K562 (cell line): ENCODE results near the gene CHURC1. TPM values are rescaled to one million over a fixed set of nuclear protein-coding genes. Genes with fewer than 3 reads are reported as not detected.
A peak's percentile ranks its signal among the peaks of the same experiment; 100 is the strongest.

Experiments
- ATAC-seq: fragments of 200-7000 bp; cut with Tn5 transposase; 3 replicates; pipeline ENCODE4 v1.9.1; 2020; ENCODE audit warnings: moderate library complexity
- BruUV-seq: library from RNA; stranded (reverse); fragments of 400-500 nt; replicated peaks from 2 replicates; lab custom pipeline; 2021; lab: Mats Ljungman, UMichigan
- CTCF ChIA-PET: fragments of 300-600 bp; formaldehyde crosslinking; extraction: SDS; loops from one replicate; lab custom pipeline; 2021; ENCODE audit warnings: low intra/inter-chr PET ratio; lab: Yijun Ruan, JAX
- POLR2A ChIA-PET: fragments of 300-600, 350-650 bp; sonication (Branson Sonifier 250); formaldehyde crosslinking; extraction: SDS; loops from one replicate; lab custom pipeline; 2021; ENCODE audit warnings: antibody characterized with exemption, inconsistent platforms; lab: Yijun Ruan, JAX
- DNase-seq, 4 experiments: peaks; one replicate each; pipeline versions ENCODE4 v3.0.0 to v3.0.0-alpha.2; 2011 to 2018; ENCODE audit warnings: low spot score in 3 of 4, mixed read lengths in 3 of 4; ENCODE audit errors: extremely low read depth in 1 of 4
- FAIRE-seq: peaks from 2 replicates; lab custom pipeline; 2011; peaks lifted over from hg19 to GRCh38; lab: Jason Lieb, UNC
- H2AFZ ChIP-seq: 2 replicates; pipeline ENCODE4 v1.6.0; 2011; ENCODE audit warnings: low read depth, low read length, control low read depth, inconsistent platforms
- H3K27ac ChIP-seq: fragments of 200-600 bp; 3 replicates; pipeline ENCODE4 v1.8.0; 2011; ENCODE audit warnings: low read depth, mild to moderate bottlenecking, control low read depth, inconsistent platforms, low read length, moderate library complexity, mixed read lengths; ENCODE audit errors: extremely low read depth
- H3K27me3 ChIP-seq, 2 experiments: fragments of 300-600 bp in 1 of 2; 2 replicates in 1 of 2; 3 replicates in 1 of 2; pipeline versions ENCODE4 v1.6.0 to v1.8.0; 2011; ENCODE audit warnings: inconsistent platforms in 2 of 2, low read length in 2 of 2, mild to moderate bottlenecking in 1 of 2, mixed read lengths in 1 of 2, moderate library complexity in 1 of 2; ENCODE audit not compliant: control insufficient read depth in 2 of 2, insufficient read depth in 2 of 2
- H3K36me3 ChIP-seq: fragments of 300-600 bp; 3 replicates; pipeline ENCODE4 v1.8.0; 2011; ENCODE audit warnings: mild to moderate bottlenecking, low read length, inconsistent platforms; ENCODE audit not compliant: control insufficient read depth, insufficient read depth
- H3K4me1 ChIP-seq, 2 experiments: fragments of 200-600 bp in 1 of 2; replicated peaks in 1 of 2; 2 replicates in 1 of 2; 3 replicates in 1 of 2; pipeline versions ENCODE4 v1.5.1 to v1.8.0; 2011; ENCODE audit warnings: inconsistent platforms in 2 of 2, low read length in 2 of 2, mild to moderate bottlenecking in 1 of 2, mixed read lengths in 1 of 2, moderate library complexity in 1 of 2; ENCODE audit not compliant: control insufficient read depth in 2 of 2, insufficient read depth in 2 of 2
- H3K4me2 ChIP-seq: 2 replicates; pipeline ENCODE4 v1.6.1; 2011; ENCODE audit warnings: low read length, control low read depth, inconsistent platforms, mixed read lengths; ENCODE audit not compliant: insufficient read depth
- H3K4me3 ChIP-seq: fragments of 200-600 bp; sonication (generic), shearing (Covaris generic); 2 replicates; pipeline ENCODE4 v1.5.1; 2016; ENCODE audit warnings: control low read depth, inconsistent platforms
- H3K79me2 ChIP-seq: fragments of 200-600 bp; 3 replicates; pipeline ENCODE4 v1.8.0; 2011; ENCODE audit warnings: low read length, inconsistent platforms; ENCODE audit not compliant: control insufficient read depth, insufficient read depth
- H3K9ac ChIP-seq, 2 experiments: 2 replicates each; pipeline versions ENCODE4 v1.6.0 to v1.6.1; 2011; ENCODE audit warnings: low read depth in 2 of 2, low read length in 2 of 2, control low read depth in 1 of 2, inconsistent platforms in 1 of 2, mild to moderate bottlenecking in 1 of 2, mixed read lengths in 1 of 2; ENCODE audit not compliant: insufficient read depth in 1 of 2
- H3K9me1 ChIP-seq: one replicate; pipeline ENCODE4 v1.6.0; 2011; ENCODE audit warnings: inconsistent platforms, mild to moderate bottlenecking, low read length, moderate library complexity; ENCODE audit not compliant: control insufficient read depth, insufficient read depth
- H3K9me3 ChIP-seq: replicated peaks from 2 replicates; pipeline ENCODE4 v1.5.1; 2011; ENCODE audit warnings: low read depth, low read length, inconsistent platforms; ENCODE audit not compliant: control insufficient read depth, insufficient read depth
- H4K20me1 ChIP-seq: replicated peaks from 2 replicates; pipeline ENCODE4 v1.6.1; 2011; ENCODE audit warnings: low read length, inconsistent platforms, mixed read lengths; ENCODE audit not compliant: control insufficient read depth, insufficient read depth
- CXXC5 ChIP-seq: fragments of 250-450 bp; sonication (Bioruptor Pico); IDR thresholded peaks from 2 replicates; pipeline ENCODE4 v1.8.0; 2022; ENCODE audit warnings: inconsistent platforms, mild to moderate bottlenecking, moderate library complexity
- HMG20A ChIP-seq: fragments of 450-650 bp; formaldehyde crosslinking; conservative IDR thresholded peaks from 2 replicates; pipeline ENCODE4 v1.4.0; 2020; ENCODE audit warnings: mild to moderate bottlenecking, mixed read lengths
- LARP7 ChIP-seq: fragments of 450-650 bp; IDR thresholded peaks from 2 replicates; pipeline ENCODE4 v1.6.1; 2016
- NFRKB ChIP-seq: fragments of 450-650 bp; IDR thresholded peaks from 2 replicates; pipeline ENCODE4 v1.6.1; 2016; ENCODE audit warnings: low read depth
- NRF1 ChIP-seq, 2 experiments: fragments of 450-650 bp; IDR thresholded peaks in 1 of 2; conservative IDR thresholded peaks in 1 of 2; 2 replicates each; pipeline ENCODE4 v1.6.1; 2014; ENCODE audit warnings: mild to moderate bottlenecking in 2 of 2
- POU5F1 ChIP-seq: fragments of 150-350 bp; IDR thresholded peaks from 2 replicates; pipeline ENCODE4 v1.6.1; 2014; ENCODE audit warnings: borderline replicate concordance, low read length, low read depth, mild to moderate bottlenecking; ENCODE audit not compliant: partially characterized antibody
- PURB ChIP-seq: sonication (generic); formaldehyde crosslinking; IDR thresholded peaks from 2 replicates; pipeline ENCODE4 v1.9.0; 2021; ENCODE audit warnings: low read depth, mild to moderate bottlenecking, missing genetic modification reagents
- TAF9B ChIP-seq: fragments of 450-650 bp; IDR thresholded peaks from 2 replicates; pipeline ENCODE4 v1.6.1; 2018; ENCODE audit warnings: mild to moderate bottlenecking; ENCODE audit not compliant: partially characterized antibody
- TRIM24 ChIP-seq, 2 experiments: fragments of 450-650 bp; IDR thresholded peaks; 2 replicates each; pipeline ENCODE4 v1.6.1; 2016
- YBX1 ChIP-seq: fragments of 450-650 bp; IDR thresholded peaks from 2 replicates; pipeline ENCODE4 v1.7.1; 2016; ENCODE audit warnings: mild to moderate bottlenecking
- ZBTB43 ChIP-seq: sonication (generic); formaldehyde crosslinking; IDR thresholded peaks from 2 replicates; pipeline ENCODE4 v1.8.0; 2023; ENCODE audit warnings: mild to moderate bottlenecking, missing genetic modification reagents
- ZNF121 ChIP-seq: sonication (generic); formaldehyde crosslinking; conservative IDR thresholded peaks from 2 replicates; pipeline ENCODE4 v1.8.0; 2022; ENCODE audit warnings: missing genetic modification reagents
- WGBS: fragments of 100-300 bp; shearing (Covaris generic); methylation state at CpG from one replicate; pipeline ENCODE4 v1.1.6; 2016; ENCODE audit warnings: low coverage, mixed read lengths; ENCODE audit not compliant: insufficient coverage; ENCODE audit errors: missing lambda C conversion rate; 5-methylcytosine and 5-hydroxymethylcytosine counted together
- in situ Hi-C: fragments of 300-500 bp; cut with MboI; formaldehyde crosslinking; loops from 4 replicates; pipeline ENCODE4 v1.15.0; 2018; ENCODE audit warnings: inconsistent platforms, mixed read lengths
- intact Hi-C: fragments of 100-400 bp; cut with micrococcal nuclease; formaldehyde crosslinking; loops from 2 replicates; pipeline ENCODE4 v1.14.2; 2022
- polyA plus RNA-seq, 8 experiments: library from polyadenylated mRNA; depleted of rRNA in 4 of 8; stranded (reverse) in 5 of 8; unstranded in 3 of 8; fragments of >200 nt; fragmentation: Nextera tagmentation in 2 of 8; fragmentation: Illumina TruSeq in 1 of 8; extraction: Ambion mirVana in 2 of 8; extraction: Trizol in 1 of 8; gene quantifications; 2 replicates each; pipeline versions ENCODE4 v1.2.1 to v1.2.3, GENCODE V29; 2011 to 2014; ENCODE audit warnings: inconsistent platforms in 1 of 8, missing spikeins in 1 of 8
- total RNA-seq, 7 experiments: library from RNA; depleted of rRNA in 6 of 7; stranded (reverse); fragments of >200 nt in 6 of 7; fragmentation: Illumina TruSeq in 2 of 7; extraction: Trizol in 2 of 7; gene quantifications; 2 replicates each; pipeline versions ENCODE4 v1.2.1 to v1.2.3, GENCODE V29; 2011 to 2021; ENCODE audit warnings: low replicate concordance in 1 of 7
- TF ChIP-seq, protein P1 (sequence below), 2 experiments: fragments of 450-650 bp; IDR thresholded peaks; 2 replicates each; pipeline ENCODE4 v1.6.1; 2016
- TF ChIP-seq, protein P2 (sequence below): IDR thresholded peaks from 2 replicates; pipeline ENCODE4 v1.6.1; 2016; ENCODE audit warnings: missing genetic modification characterization, missing compliant biosample characterization

The CHURC1 gene
- total and polyA plus RNA-seq, 9 of the 15 experiments (the other 6 are each of a cell fraction or from before 2014, with no cell fraction given) = 27.3 to 239 (median 45.6) TPM

DNA sequence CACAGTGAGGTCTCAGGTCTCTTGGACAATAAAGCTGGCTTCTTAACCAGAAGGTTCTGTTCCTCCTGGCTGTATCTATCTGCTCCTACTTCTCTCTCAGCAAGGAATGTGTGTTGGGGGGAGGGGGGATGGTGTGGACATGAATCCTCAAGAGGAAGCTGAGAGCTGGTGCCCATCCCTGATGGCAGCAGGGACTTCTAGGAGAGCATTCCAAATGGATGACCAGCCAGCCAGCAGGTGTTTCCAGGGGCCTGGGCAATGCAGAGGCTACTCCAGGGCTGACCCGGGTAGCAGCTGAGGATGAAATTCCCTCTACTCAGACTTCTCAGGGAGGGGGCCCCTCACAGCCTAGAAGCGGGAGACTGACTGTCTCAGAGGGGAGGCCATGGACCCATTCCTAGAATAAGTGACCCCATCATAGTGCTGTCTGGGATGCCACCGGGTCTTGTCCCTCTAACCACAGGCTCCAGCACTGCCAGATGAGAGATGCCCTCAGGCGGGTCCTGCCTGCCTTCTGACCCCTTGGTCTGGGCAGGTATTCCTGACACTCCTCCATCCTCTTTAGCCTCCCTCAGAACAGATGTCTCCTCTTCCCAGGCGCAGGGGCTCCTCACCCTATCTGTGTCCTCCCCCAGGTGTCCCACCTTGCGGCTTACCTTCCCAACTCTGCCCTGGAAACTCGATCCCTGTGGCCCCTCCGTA is 56.7 kb downstream of the CHURC1 start (continued):
- TF ChIP-seq, protein P1, sequence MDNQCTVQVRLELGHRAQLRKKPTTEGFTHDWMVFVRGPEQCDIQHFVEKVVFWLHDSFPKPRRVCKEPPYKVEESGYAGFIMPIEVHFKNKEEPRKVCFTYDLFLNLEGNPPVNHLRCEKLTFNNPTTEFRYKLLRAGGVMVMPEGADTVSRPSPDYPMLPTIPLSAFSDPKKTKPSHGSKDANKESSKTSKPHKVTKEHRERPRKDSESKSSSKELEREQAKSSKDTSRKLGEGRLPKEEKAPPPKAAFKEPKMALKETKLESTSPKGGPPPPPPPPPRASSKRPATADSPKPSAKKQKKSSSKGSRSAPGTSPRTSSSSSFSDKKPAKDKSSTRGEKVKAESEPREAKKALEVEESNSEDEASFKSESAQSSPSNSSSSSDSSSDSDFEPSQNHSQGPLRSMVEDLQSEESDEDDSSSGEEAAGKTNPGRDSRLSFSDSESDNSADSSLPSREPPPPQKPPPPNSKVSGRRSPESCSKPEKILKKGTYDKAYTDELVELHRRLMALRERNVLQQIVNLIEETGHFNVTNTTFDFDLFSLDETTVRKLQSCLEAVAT (IDR thresholded peaks at IDR 0.05) = no peak

GRCh38 chr14:64971491-64971942 is 57.3 kb downstream of the CHURC1 start:
- Histone ChIP-seq H3K36me3 (no peaks in the 10 kb centered on the region), H3K79me2 (no peaks in the 10 kb centered on the region), H3K9me1 (no peaks in the 10 kb centered on the region), H3K9me3 (no peaks in the 10 kb centered on the region), H3K27ac (no peak overlapping the region), H3K27me3 (peaks cover 4 to 25% of the 10 kb centered on the region in 2 experiments; a peak in 3 of 5 replicates), H3K9ac (no peak overlapping the region; a peak in 1 of 4 replicates), H3K4me2 (no peak overlapping the region), H2AFZ (no peak overlapping the region), H3K4me3 (no peak overlapping the region), H3K4me1 (peaks cover 0 to 13% of the 10 kb centered on the region in 2 experiments; a peak in 2 of 5 replicates), H4K20me1 (no peaks in the 10 kb centered on the region; the same call in 1 of the 2 replicates)
- ChIA-PET CTCF (no interaction called here), POLR2A (interaction anchor here (1.1 to 1.2 kb wide), 2 partner anchors 11 to 28 kb away, joined by 3 read pairs; no protein-coding TSS in a partner anchor)
- DNase-seq (peak in 2 of 4 experiments; percentile 29 to 31), ATAC-seq (no peak), FAIRE-seq (no peak)
- in situ Hi-C loops = no loop called here
- no TSS peak for BruUV-seq
- WGBS = 16% methylated on average over 7 of the region's 31 CpGs
- intact Hi-C loops = no loop called here
- TF ChIP-seq ZNF121 (no peak), NFRKB (no peak), NRF1 (conservative IDR thresholded peaks at IDR 0.05 in 1 of 2, IDR thresholded peaks at IDR 0.05 in 1 of 2) (no peak), PURB (no peak), ZBTB43 (CRISPR knock-in tag) (no peak), TAF9B (no peak), TRIM24 (IDR thresholded peaks at IDR 0.05) (no peak), HMG20A (no peak), CXXC5 (CRISPR knock-in tag) (no peak), POU5F1 (no peak), LARP7 (no peak), YBX1 (no peak)
- TF ChIP-seq, protein P2, sequence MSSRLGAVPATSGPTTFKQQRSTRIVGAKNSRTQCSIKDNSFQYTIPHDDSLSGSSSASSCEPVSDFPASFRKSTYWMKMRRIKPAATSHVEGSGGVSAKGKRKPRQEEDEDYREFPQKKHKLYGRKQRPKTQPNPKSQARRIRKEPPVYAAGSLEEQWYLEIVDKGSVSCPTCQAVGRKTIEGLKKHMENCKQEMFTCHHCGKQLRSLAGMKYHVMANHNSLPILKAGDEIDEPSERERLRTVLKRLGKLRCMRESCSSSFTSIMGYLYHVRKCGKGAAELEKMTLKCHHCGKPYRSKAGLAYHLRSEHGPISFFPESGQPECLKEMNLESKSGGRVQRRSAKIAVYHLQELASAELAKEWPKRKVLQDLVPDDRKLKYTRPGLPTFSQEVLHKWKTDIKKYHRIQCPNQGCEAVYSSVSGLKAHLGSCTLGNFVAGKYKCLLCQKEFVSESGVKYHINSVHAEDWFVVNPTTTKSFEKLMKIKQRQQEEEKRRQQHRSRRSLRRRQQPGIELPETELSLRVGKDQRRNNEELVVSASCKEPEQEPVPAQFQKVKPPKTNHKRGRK (tag) = no peak
